Ovary (tissue), 9 donors: ENCODE data around the gene ERO1A. TPM values are rescaled to one million over a fixed set of nuclear protein-coding genes. Genes with fewer than 3 reads are reported as not detected.

Source experiments
- DNase-seq, 5 donors: peaks; one replicate each; pipeline ENCODE4 v3.0.0-alpha.2; 2019 to 2020
- H3K27ac ChIP-seq, 2 donors: fragments of 200-600 bp; one replicate each; pipeline versions ENCODE4 v1.5.1 to v1.8.0; 2019 to 2022
- H3K27me3 ChIP-seq: fragments of 200-600 bp; one replicate; pipeline ENCODE4 v1.8.0; 2022
- H3K36me3 ChIP-seq: fragments of 200-600 bp; sonication (generic); one replicate; pipeline ENCODE4 v1.5.1; 2019
- H3K4me1 ChIP-seq: one replicate; pipeline ENCODE4 v1.8.1; 2013; ENCODE audit warnings: mild to moderate bottlenecking, moderate library complexity; ENCODE audit not compliant: insufficient read depth
- H3K4me3 ChIP-seq: fragments of 200-600 bp; sonication (generic); one replicate; pipeline ENCODE4 v1.5.1; 2017
- H3K9me3 ChIP-seq, 2 donors: fragments of 200-600 bp in 1 of 2; sonication (generic) in 1 of 2; one replicate each; pipeline versions ENCODE4 v1.5.1 to v1.8.1; 2013 to 2019; ENCODE audit warnings: mild to moderate bottlenecking in 1 of 2, moderate library complexity in 1 of 2
- CTCF ChIP-seq, 3 donors: fragments of 450-650 bp in 2 of 3; fragments of 200-600 bp in 1 of 3; IDR thresholded peaks; one replicate each; pipeline versions ENCODE4 v1.5.1 to v1.8.0; 2016 to 2022; ENCODE audit warnings: antibody characterized with exemption in 3 of 3, mild to moderate bottlenecking in 1 of 3
- EP300 ChIP-seq: sonication (generic); formaldehyde crosslinking; IDR thresholded peaks from one replicate; pipeline ENCODE4 v1.6.1; 2017; ENCODE audit warnings: antibody characterized with exemption
- POLR2A ChIP-seq: fragments of 450-650 bp; IDR thresholded peaks from one replicate; pipeline ENCODE4 v1.6.1; 2017; ENCODE audit warnings: antibody characterized with exemption, mild to moderate bottlenecking, moderate library complexity
- whole genome bisulfite sequencing, 3 donors: extraction: QIAGEN DNeasy Blood & Tissue Kit in 1 of 3; methylation state at CpG; one replicate each; pipeline versions ENCODE4 v1.1.5 to v1.1.7; 2013 to 2017; 5-methylcytosine and 5-hydroxymethylcytosine counted together
- intact Hi-C, 4 donors: fragments of 100-400 bp; cut with DNase I; formaldehyde crosslinking; loops; one replicate each; pipeline versions ENCODE4 v1.11.0 to v1.15.1; 2022 to 2023
- polyA plus RNA-seq, 2 donors: library from polyadenylated mRNA; stranded (reverse); fragments of 200-250 nt in 1 of 2; fragments of 350-450 nt in 1 of 2; fragmentation: Illumina TruSeq in 1 of 2; extraction: RNeasy Lipid Tissue Mini Kit (QIAGEN cat#74804) in 1 of 2; gene quantifications; one replicate each; pipeline ENCODE4 v1.2.3, GENCODE V29; 2013 to 2014
- total RNA-seq, 7 donors: library from RNA; depleted of rRNA in 2 of 7; stranded (reverse); fragments of >200 nt in 2 of 7; fragmentation: NEBNext Ultra II Directional in 3 of 7; extraction: Animal tissue kit (Norgen Biotek cat#: 25700) in 3 of 7; gene quantifications; one replicate each; pipeline versions ENCODE4 v1.1.0 to v1.2.4, GENCODE V29; 2016 to 2023
- donor health status: DM: no; HTN: no; CAD: no; lungs with moderate emphysema.
- donor health status: DM: no; HTN: no; CAD: no.
- donor health status: Bipolar disorder and iron deficiency.
- donor health status: DM: yes; HTN: yes; CAD: no.
- donor health status: DM: no; HTN: no; CAD: no.
- donor health status: DM: yes; HTN: yes; CAD: no.

The ERO1A gene
- total and polyA plus RNA-seq, 9 donors = 6.5 to 30.6 (median 21.2) TPM

GRCh38 chr14:52610187-52610586 is 85.2 kb downstream of the ERO1A start:
- DNase-seq = no peak
- Histone ChIP-seq H3K36me3 (no peaks in the 10 kb centered on the region), H3K4me1 (no peaks in the 10 kb centered on the region), H3K27me3 (no peaks in the 10 kb centered on the region), H3K9me3 (no peaks in the 10 kb centered on the region), H3K27ac (no peak overlapping the region), H3K4me3 (no peak overlapping the region)
- intact Hi-C loops = no loop called here
- 79 to 92% (median 80%) methylated on average over 2 of the region's 2 CpGs for WGBS, 3 donors
- TF ChIP-seq CTCF (IDR thresholded peaks at IDR 0.05) = no peak
- no peak for TF ChIP-seq POLR2A
- no peak for TF ChIP-seq EP300

GRCh38 chr14:52609445-52610044 is 85.8 kb downstream of the ERO1A start:
- H3K27ac ChIP-seq = no peak overlapping the region
- H3K27me3 ChIP-seq = no peaks in the 10 kb centered on the region
- intact Hi-C loops = no loop called here
- H3K9me3 ChIP-seq = no peaks in the 10 kb centered on the region
- no peak for TF ChIP-seq POLR2A
- TF ChIP-seq CTCF (IDR thresholded peaks at IDR 0.05) = no peak
- no peak for TF ChIP-seq EP300
- no peak overlapping the region for H3K4me3 ChIP-seq
- WGBS, 3 donors = 94 to 98% (median 98%) methylated on average over 5 of the region's 5 CpGs
- no peaks in the 10 kb centered on the region for H3K4me1 ChIP-seq
- DNase-seq = no peak
- H3K36me3 ChIP-seq = no peaks in the 10 kb centered on the region

- intact Hi-C loops = no loop called here
- TF ChIP-seq CTCF (IDR thresholded peaks at IDR 0.05) (no peak), POLR2A (no peak), EP300 (no peak)
- no peak overlapping the region for H3K27ac ChIP-seq
- H3K9me3 ChIP-seq = no peaks in the 10 kb centered on the region
- no peak overlapping the region for H3K4me3 ChIP-seq
- no peaks in the 10 kb centered on the region for H3K36me3 ChIP-seq
- WGBS, 3 donors = 74 to 79% (median 77%) methylated on average over 1 of the region's 1 CpG
- H3K4me1 ChIP-seq = no peaks in the 10 kb centered on the region
- no peaks in the 10 kb centered on the region for H3K27me3 ChIP-seq
- no peak for DNase-seq
These were observed 88.3 kb downstream of the ERO1A start for GRCh38 chr14:52607061-52607460.

GRCh38 chr14:52602131-52602530 is 93.2 kb downstream of the ERO1A start:
- intact Hi-C loops = no loop called here
- TF ChIP-seq POLR2A = no peak
- TF ChIP-seq EP300 = no peak
- no peak for TF ChIP-seq CTCF (IDR thresholded peaks at IDR 0.05)
- no peaks in the 10 kb centered on the region for H3K27me3 ChIP-seq
- no peaks in the 10 kb centered on the region for H3K9me3 ChIP-seq
- no peak for DNase-seq
- WGBS, 3 donors = 93 to 96% (median 94%) methylated on average over 1 of the region's 1 CpG
- no peaks in the 10 kb centered on the region for H3K36me3 ChIP-seq
- no peak overlapping the region for H3K4me3 ChIP-seq
- H3K27ac ChIP-seq = no peak overlapping the region
- no peaks in the 10 kb centered on the region for H3K4me1 ChIP-seq
